GM18502 (cell line): ENCODE data around the gene FBXL13.
"Not testable (repeated sequence)": the region's sequence is repeated elsewhere in the genome, so short reads cannot be mapped to it uniquely, and the experiment has no call there.

Experiments
- ATAC-seq: cut with Tn5 transposase; IDR thresholded peaks from one replicate; pipeline ENCODE4 v1.9.1; 2021; ENCODE audit warnings: mild to moderate bottlenecking; ENCODE audit not compliant: unreplicated experiment, poor library complexity

The FBXL13 gene

DNA sequence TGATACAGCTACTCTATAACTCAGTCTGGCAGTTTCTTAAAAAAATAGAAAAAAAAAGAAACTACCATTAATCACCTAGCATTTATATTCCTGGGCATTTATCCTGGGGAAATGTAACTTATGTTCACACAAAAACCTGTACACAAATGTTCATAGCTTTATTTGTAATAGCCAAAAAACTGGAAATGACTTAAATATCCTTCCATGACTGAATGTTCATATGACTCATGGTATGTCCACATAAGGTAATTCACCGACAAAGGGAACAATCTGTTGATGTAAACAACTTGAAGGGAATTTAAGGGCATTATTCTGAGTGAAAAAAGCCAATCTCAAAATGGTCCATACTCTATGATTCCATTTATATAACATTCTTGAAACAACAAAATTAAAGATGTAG is 280.0 kb downstream of the FBXL13 start:
- not testable (repeated sequence) for ATAC-seq

DNA sequence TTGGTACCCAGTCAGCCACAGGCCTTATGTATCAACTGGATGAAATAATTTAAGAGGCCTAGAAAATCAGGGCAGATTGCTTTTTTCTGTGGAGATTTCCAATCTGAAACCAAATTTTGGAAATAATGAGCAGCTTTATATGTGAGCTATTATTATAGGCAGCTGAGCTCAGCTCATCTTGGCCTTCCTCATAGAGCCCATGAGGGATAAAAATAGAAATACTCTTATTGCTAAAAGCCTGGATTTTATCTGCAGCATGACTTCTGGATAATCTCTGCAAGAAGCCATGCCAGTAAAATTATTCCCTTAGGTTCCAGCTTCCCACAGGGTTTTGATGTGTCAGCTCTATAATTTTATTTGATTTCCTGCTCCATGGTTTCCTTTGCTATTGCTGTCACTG is 282.8 kb downstream of the FBXL13 start:
- not testable (repeated sequence) for ATAC-seq

DNA sequence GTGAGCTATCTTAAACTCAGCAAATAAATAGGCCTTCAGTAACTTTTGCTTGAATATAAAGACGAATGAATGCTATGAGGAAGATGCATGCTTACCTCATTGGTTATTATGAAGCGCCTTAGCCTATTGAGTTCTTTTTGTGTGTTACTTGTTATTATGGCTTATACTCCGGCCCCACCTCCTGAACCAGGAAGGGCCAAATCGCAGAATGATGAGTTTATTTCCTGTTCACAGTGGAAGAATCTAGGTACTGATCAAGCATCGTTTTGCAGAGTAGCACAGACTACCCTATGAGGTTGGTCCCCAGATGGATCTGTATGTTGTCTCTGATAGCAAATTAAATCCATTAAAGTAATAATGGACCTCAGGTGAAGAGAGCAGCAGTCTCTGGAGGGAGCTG is 283.2 kb downstream of the FBXL13 start:
- not testable (repeated sequence) for ATAC-seq

DNA sequence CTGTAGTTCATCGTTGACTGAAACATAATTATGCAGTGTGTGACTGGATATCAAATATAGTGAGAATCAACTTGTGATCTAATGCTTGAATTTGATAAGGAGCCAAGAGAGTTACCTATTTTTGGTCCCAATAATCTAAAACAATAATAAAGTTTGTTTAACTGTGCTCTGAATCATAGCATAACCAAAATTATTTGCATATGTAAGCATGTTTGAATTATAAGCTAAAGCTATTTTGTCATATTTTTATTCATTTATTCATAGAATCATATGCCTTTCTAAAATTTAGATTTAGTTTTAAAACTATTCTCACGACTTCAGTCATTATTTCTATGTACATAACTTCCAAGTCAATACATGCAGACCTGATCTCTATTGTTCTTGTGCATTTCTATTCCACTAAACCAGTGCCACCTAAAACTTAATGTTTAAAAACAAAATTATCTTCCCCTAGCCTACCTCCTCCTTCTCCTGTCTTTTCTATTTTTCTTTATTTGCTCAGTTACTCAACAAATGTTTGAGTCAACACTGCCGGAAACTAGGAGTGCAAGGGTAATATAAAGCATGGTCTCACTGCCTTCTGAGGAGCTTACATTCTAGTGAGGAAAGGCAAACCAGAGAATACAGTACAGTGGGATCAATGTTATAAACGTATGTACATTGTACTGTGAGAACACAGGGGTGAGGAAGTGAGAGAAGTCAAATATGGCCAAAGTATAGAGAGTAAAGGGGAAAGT is 284.1 kb downstream of the FBXL13 start:
- ATAC-seq = not testable (repeated sequence)

DNA sequence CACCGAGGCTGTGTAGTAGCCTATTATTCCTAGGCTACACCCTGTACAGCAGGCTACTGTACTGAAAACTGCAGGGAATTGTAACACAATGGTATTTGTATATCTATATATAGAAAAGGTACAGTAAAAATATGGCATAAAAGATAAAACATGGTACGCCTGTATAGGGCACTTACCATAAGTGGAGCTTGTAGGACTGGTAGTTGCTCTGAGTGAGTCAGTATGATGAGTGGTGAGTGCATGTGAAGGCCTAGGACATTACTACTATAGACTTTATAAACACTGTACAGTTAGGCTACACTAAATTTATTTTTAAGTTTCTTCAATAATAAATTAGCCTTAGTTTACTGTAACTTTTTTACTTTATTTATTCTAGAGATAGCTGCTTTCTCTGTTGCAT is 285.8 kb downstream of the FBXL13 start:
- ATAC-seq = not testable (repeated sequence)

DNA sequence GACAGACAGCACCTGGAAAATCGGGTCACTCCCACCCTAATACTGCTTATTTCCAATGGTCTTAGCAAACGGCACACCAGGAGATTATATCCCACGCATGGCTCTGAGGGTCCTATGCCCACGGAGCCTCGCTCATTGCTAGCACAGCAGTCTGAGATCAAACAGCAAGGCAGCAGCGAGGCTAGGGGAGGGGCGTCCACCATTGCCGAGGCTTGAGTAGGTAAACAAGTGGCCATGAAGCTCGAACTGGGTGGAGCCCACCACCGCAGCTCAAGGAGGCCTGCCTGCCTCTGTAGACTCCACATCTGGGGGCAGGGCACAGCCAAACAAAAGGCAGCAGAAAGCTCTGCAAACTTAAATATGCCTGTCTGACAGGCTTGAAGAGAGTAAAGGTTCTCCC is 293.7 kb downstream of the FBXL13 start:
- not testable (repeated sequence) for ATAC-seq

DNA sequence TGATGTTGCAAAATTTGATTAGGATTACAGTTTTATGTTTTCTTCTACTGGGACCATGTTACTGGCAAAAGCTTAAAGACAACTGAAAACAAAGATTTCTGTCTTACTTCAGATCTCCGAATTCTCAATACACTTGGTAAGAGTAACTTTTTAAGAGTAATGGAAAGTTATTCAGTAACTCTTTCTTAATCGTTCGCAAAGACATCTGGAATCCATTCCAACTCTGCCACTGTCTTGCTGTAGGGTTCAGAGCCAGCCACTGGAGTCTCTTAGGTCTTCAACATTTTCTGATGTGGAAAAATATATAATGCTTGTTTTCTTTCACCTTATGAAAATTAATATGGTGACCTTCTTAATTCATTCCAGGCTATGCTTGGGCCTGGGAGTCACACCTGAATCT is 295.9 kb downstream of the FBXL13 start:
- not testable (repeated sequence) for ATAC-seq

DNA sequence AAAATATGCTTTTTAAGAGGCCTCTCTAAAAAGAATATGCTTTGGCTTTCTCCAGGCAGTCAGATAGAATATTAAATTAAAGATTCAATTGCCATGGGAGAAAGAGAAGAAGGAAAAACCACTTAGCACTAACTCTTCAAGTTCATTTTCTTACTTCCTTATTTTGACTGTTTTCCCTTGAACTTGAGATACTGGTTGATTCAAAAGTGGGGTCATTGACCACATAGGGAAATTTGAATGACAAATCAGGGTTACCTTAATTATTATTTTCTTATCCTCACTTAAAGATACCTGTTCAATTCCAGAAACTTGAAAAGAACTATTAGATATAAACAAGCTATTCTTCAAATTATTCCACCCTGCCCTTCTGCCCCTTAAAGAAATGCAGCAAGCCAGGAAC is 298.4 kb downstream of the FBXL13 start:
- not testable (repeated sequence) for ATAC-seq

DNA sequence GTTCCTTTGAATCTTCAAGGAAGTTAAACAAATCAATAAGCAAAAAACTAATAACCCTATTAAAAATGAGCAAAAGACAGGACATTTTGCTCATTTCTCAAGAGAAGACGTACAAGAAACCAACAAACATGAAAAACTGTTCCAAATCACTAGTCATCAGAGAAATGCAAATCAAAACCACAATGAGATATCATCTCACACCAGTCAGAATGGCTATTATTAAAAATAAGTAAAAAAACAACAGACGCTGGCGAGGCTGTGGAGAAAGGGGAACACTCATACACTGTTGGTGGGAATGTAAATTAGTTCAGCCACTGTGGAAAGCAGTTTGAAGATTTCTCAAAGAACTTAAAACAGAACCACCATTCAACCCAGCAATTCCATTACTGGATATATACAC is 304.1 kb downstream of the FBXL13 start:
- ATAC-seq = peak; percentile 69

DNA sequence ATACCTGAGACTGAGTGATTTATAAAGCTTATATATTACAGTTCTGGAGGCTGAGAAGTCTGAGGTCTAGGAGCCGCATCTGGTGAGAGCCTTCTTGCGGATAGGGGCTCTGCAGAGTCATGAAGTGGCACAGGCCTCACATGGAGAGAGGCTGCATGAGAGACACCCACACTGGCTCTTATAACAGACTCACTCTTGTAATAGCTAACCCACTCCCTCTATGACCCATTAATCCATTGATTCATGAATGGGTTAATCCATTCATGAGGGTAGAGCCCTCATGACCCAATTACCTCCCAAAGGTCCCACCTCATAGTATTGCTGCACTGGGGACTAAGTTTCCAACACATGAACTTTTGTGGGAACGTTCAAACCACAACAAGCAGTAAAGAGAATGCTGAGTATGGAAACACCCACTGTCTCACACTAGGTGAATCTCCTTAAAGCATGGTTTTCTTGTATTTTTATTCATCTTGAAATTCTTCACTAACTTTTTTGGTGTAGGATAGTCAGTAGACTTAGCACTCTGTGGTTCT is 304.9 kb downstream of the FBXL13 start:
- ATAC-seq = not testable (repeated sequence)

DNA sequence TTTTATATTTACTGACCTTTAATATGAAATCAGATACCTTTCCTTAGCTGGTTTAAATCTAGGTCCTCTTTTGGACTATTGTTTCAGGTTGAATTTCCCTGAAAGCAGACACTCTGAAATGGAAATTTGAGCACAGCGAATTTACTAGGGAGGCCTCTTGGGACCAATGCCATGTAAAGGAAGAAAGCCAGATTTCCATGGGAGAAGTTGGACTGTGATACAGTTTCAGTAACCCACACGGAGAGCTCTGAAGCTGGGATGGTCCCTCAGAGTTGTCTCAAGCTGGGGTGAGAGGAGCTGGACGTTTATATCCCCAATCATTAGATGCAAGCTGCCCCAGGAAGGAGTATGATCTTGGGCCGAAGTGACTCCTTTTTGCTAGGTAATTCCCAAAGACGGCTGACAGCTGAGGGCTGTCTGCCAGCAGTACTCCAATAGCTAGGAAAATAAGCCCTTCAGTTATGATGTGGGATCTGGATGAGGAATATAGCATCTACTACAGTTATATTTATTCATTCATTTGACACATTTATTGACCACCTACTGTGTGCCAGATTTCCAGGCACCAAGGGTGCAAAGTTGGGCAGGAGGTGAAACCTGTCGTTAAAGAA is 311.2 kb downstream of the FBXL13 start:
- not testable (repeated sequence) for ATAC-seq
